Pericardium fibroblast (primary cell): Measurements from ENCODE around the gene LIPG. TPM values are rescaled to one million over a fixed set of nuclear protein-coding genes. Genes with fewer than 3 reads are reported as not detected.

Experiments
- total RNA-seq: library from RNA; depleted of rRNA; stranded (reverse); fragments of >200 nt; gene quantifications from 2 replicates; pipeline ENCODE4 v1.2.3, GENCODE V29; 2015

The LIPG gene
- total RNA-seq: 1.4 and 5.6 TPM in 2 replicates

DNA sequence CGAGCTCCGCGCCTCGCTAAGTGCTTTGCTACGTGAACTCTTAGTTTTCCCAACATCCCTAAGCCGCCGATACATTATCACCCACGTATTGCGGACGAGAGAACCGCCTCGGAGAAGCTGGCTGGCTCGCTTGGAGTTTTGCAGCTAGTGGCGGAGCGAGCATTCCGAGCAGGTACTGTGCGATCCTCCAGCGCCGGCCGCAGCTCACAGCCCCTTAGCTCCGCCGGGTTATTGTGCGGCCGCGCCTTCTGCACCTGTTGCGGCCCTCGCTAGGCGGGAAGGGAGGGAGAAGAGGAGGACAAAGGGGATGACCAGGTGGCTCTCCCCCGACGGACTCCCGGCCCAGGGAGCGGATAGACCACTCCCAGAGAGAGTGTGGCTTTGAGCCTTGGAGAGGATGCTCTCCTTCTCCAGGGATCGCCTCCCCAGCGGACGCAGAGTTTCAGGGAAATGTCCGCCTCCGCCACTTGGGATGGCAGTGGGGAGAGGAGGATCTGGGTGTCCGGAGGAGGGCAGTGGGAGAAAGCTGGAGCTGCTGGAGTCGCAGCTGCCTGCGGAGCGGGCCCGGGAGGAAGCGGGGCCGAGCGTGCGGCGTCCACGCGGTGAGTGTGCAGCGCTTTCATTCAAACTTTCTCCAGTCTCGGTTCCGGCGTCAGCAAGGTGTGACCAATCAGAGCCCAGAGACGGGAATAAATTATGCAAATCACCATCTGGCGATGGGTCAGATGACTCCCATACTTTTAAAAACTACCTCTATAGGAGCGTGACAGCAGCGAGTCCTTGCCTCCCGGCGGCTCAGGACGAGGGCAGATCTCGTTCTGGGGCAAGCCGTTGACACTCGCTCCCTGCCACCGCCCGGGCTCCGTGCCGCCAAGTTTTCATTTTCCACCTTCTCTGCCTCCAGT is at the start of gene LIPG:
Gene LIPG (plus strand): TSS at position 769 of the 905 bp plus-strand sequence. CDS start 252 bp downstream, outside the sequence.

Other genes with a start within 250 kb of the LIPG start
- 45.9 and 77.1 TPM in 2 replicates for gene DYM, start 101.4 kb upstream of the LIPG start, total RNA-seq
- 19.0 and 38.2 TPM in 2 replicates for gene C18orf32, start 74.8 kb upstream of the LIPG start, total RNA-seq
- gene RPL17, start 69.6 kb upstream of the LIPG start, total RNA-seq: 2,973 and 3,667 TPM in 2 replicates